ENCODE data around the gene WNT9B. TPM values are rescaled to one million over a fixed set of nuclear protein-coding genes. Genes with fewer than 3 reads are reported as not detected.

Gene WNT9B
- total and polyA plus RNA-seq, 4 experiments from 2014 or later: not detected

DNA sequence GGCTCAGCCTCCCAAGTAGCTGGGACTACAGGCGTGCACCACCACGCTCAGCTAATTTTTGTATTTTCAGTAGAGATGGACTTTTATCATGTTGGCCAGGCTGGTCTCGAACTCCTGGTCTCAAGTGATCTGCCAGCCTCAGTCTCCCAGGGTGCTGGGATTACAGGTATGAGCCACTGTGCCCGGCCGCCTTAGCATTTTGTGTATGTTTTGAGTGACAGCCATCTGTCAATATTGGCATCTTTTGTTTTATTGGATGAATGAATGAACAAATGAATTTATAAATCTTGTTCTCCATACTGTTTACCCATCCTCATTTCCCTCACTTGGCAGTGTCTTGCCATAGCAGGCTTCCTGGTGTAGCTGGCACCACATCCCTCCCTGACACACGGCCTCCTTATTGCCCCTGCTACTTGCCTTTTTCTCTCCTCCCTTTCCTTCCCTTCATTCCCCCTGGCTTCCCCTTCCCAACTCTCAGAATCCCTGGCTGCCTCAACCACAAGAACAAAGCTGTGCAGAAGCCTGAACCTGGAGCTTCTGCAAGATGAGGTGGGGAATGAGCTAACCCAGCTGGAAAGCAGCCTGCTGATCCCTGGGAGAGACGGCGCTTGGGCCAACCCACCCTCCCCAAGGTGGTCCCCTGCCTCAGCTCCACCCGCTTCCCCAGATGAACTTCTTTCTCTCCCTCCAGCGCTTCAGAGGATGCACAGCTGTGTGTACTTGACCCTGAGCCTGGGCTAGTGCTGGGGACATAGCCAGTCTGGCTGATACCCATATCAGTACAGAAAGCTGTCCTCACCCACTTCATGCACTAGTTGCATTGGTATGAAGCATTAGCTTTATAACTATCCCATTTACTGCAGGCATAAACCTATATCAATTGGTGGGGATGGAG lies 34.3 kb downstream of the WNT9B start:
- Histone ChIP-seq H3K36me3 (ENCODE audit: insufficient read depth, low read length) (no peaks in the 10 kb centered on the region), H3K27me3 (ENCODE audit: insufficient read depth, low read length) (no peaks in the 10 kb centered on the region), H3K9me3 (ENCODE audit: control insufficient read depth in 1 of 2, low read length in 2 of 2) (no peaks in the 10 kb centered on the region), H3K4me3 (ENCODE audit: low read length in 2 of 2) (no peak overlapping the region), H3K27ac (ENCODE audit: low read depth, low read length) (no peak overlapping the region), H3K4me1 (ENCODE audit: insufficient read depth, low read length) (no peaks in the 10 kb centered on the region)
- no peaks in the 10 kb centered on the region for H3K36me3 Mint-ChIP-seq
- ChIA-PET POLR2A (ENCODE audit: partially characterized antibody) (no interaction called here), CTCF (ENCODE audit: partially characterized antibody) (interaction anchor here (1.0 kb wide), 1 partner anchor 56 kb away, joined by 6 read pairs; no protein-coding TSS in a partner anchor)
- DNase-seq: no peak
- intact Hi-C loops (cut with micrococcal nuclease): no loop called here
- peaks cover 0 to 12% of the 10 kb centered on the region in 2 donors for H3K27me3 Mint-ChIP-seq
- no peaks in the 10 kb centered on the region for H3K4me1 Mint-ChIP-seq
- no peaks in the 10 kb centered on the region for H3K9me3 Mint-ChIP-seq
- no peak overlapping the region for H3K4me3 Mint-ChIP-seq
- H3K27ac Mint-ChIP-seq: no peak overlapping the region

DNA sequence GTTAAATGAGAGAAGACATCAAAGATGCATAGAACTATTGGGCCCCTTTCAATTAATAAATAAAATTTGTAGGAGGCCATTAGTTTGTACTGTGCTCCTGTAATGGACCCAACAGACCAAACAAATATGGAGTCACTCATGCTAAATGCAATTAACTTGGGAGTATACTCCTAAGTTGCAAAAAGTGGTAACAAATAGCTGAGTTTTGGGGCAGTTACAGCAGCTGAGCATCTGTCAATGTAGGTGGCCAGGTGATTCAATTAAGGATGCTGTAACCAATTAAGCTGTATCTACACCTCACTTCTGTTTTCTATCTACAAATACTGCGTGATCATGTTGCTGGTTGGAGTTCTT lies 34.9 kb downstream of the WNT9B start:
- POLR2A ChIA-PET (ENCODE audit: partially characterized antibody): no interaction called here
- Histone ChIP-seq H3K27ac (ENCODE audit: low read depth, low read length) (no peak overlapping the region), H3K27me3 (ENCODE audit: insufficient read depth, low read length) (no peaks in the 10 kb centered on the region), H3K4me3 (ENCODE audit: low read length in 2 of 2) (no peak overlapping the region), H3K4me1 (ENCODE audit: insufficient read depth, low read length) (no peaks in the 10 kb centered on the region), H3K36me3 (ENCODE audit: insufficient read depth, low read length) (no peaks in the 10 kb centered on the region), H3K9me3 (ENCODE audit: control insufficient read depth in 1 of 2, low read length in 2 of 2) (no peaks in the 10 kb centered on the region)
- intact Hi-C loops (cut with micrococcal nuclease): no loop called here
- Mint-ChIP-seq H3K4me3 (no peak overlapping the region), H3K27ac (no peak overlapping the region), H3K36me3 (no peaks in the 10 kb centered on the region), H3K9me3 (no peaks in the 10 kb centered on the region), H3K27me3 (peaks cover 0 to 12% of the 10 kb centered on the region in 2 donors), H3K4me1 (no peaks in the 10 kb centered on the region)
- CTCF ChIA-PET (ENCODE audit: partially characterized antibody): no interaction called here
- DNase-seq: no peak

GRCh38 chr17:46887717-46888116 lies 36.3 kb downstream of the WNT9B start:
- DNase-seq: no peak
- ChIA-PET CTCF (ENCODE audit: partially characterized antibody) (no interaction called here), POLR2A (ENCODE audit: partially characterized antibody) (no interaction called here)
- H3K4me3 Mint-ChIP-seq: no peak overlapping the region
- H3K27me3 ChIP-seq (ENCODE audit: insufficient read depth, low read length): no peaks in the 10 kb centered on the region
- no peaks in the 10 kb centered on the region for H3K36me3 Mint-ChIP-seq
- no peak overlapping the region for H3K4me3 ChIP-seq (ENCODE audit: low read length in 2 of 2)
- no peaks in the 10 kb centered on the region for H3K9me3 Mint-ChIP-seq
- H3K9me3 ChIP-seq (ENCODE audit: control insufficient read depth in 1 of 2, low read length in 2 of 2): no peaks in the 10 kb centered on the region
- no peaks in the 10 kb centered on the region for H3K4me1 ChIP-seq (ENCODE audit: insufficient read depth, low read length)
- no peaks in the 10 kb centered on the region for H3K36me3 ChIP-seq (ENCODE audit: insufficient read depth, low read length)
- H3K27ac ChIP-seq (ENCODE audit: low read depth, low read length): no peak overlapping the region
- peaks cover 1 to 17% of the 10 kb centered on the region in 2 donors for H3K27me3 Mint-ChIP-seq
- H3K27ac Mint-ChIP-seq: no peak overlapping the region
- H3K4me1 Mint-ChIP-seq: no peaks in the 10 kb centered on the region
- intact Hi-C loops (cut with micrococcal nuclease): no loop called here

GRCh38 chr17:46888727-46889126 lies 37.3 kb downstream of the WNT9B start:
- intact Hi-C loops (cut with micrococcal nuclease): no loop called here
- ChIA-PET POLR2A (ENCODE audit: partially characterized antibody) (interaction anchor here (0.6 kb wide), 1 partner anchor 30 kb away, joined by 3 read pairs; no protein-coding TSS in a partner anchor), CTCF (ENCODE audit: partially characterized antibody) (no interaction called here)
- Histone ChIP-seq H3K4me3 (ENCODE audit: low read length in 2 of 2) (no peak overlapping the region), H3K9me3 (ENCODE audit: control insufficient read depth in 1 of 2, low read length in 2 of 2) (no peaks in the 10 kb centered on the region), H3K27me3 (ENCODE audit: insufficient read depth, low read length) (no peaks in the 10 kb centered on the region), H3K36me3 (ENCODE audit: insufficient read depth, low read length) (no peaks in the 10 kb centered on the region), H3K4me1 (ENCODE audit: insufficient read depth, low read length) (no peaks in the 10 kb centered on the region), H3K27ac (ENCODE audit: low read depth, low read length) (no peak overlapping the region)
- no peak overlapping the region for H3K4me3 Mint-ChIP-seq
- no peaks in the 10 kb centered on the region for H3K9me3 Mint-ChIP-seq
- peaks cover 6 to 17% of the 10 kb centered on the region in 2 donors for H3K27me3 Mint-ChIP-seq
- H3K27ac Mint-ChIP-seq: no peak overlapping the region
- no peak for DNase-seq
- H3K36me3 Mint-ChIP-seq: no peaks in the 10 kb centered on the region
- no peaks in the 10 kb centered on the region for H3K4me1 Mint-ChIP-seq

DNA sequence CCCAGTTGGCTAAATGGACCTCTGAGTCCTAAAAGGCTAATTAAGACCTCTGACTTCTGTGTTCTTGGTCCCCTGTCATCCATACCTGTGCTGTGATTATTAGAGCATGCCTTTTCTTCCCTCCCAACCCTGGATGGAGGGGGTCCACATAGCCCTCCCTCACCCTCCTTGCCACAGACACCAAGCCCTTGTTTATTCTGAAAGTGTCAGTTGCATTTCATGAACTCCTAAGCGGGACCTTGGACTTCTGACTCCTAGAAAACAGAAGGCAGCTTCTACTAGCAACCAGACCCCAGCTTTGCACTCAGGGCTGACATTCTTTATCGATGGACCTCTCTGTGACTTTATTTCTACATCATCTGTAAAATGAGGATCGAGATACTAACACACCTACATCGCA lies 38.1 kb downstream of the WNT9B start:
- H3K27me3 Mint-ChIP-seq: peaks cover 8 to 17% of the 10 kb centered on the region in 2 donors
- H3K9me3 ChIP-seq (ENCODE audit: control insufficient read depth in 1 of 2, low read length in 2 of 2): no peaks in the 10 kb centered on the region
- H3K27ac ChIP-seq (ENCODE audit: low read depth, low read length): no peak overlapping the region
- DNase-seq: no peak
- intact Hi-C loops (cut with micrococcal nuclease): no loop called here
- H3K4me1 ChIP-seq (ENCODE audit: insufficient read depth, low read length): no peaks in the 10 kb centered on the region
- no peaks in the 10 kb centered on the region for H3K36me3 ChIP-seq (ENCODE audit: insufficient read depth, low read length)
- POLR2A ChIA-PET (ENCODE audit: partially characterized antibody): interaction anchor here (0.7 kb wide), 1 partner anchor 502 kb away, joined by 3 read pairs; no protein-coding TSS in a partner anchor
- H3K27me3 ChIP-seq (ENCODE audit: insufficient read depth, low read length): no peaks in the 10 kb centered on the region
- no peak overlapping the region for H3K4me3 Mint-ChIP-seq
- no peak overlapping the region for H3K4me3 ChIP-seq (ENCODE audit: low read length in 2 of 2)
- CTCF ChIA-PET (ENCODE audit: partially characterized antibody): no interaction called here
- H3K27ac Mint-ChIP-seq: no peak overlapping the region
- H3K36me3 Mint-ChIP-seq: no peaks in the 10 kb centered on the region
- H3K9me3 Mint-ChIP-seq: no peaks in the 10 kb centered on the region
- no peaks in the 10 kb centered on the region for H3K4me1 Mint-ChIP-seq

GRCh38 chr17:46889992-46890564 lies 38.7 kb downstream of the WNT9B start:
- DNase-seq: no peak
- Histone ChIP-seq H3K9me3 (ENCODE audit: control insufficient read depth in 1 of 2, low read length in 2 of 2) (no peaks in the 10 kb centered on the region), H3K27ac (ENCODE audit: low read depth, low read length) (no peak overlapping the region), H3K4me3 (ENCODE audit: low read length in 2 of 2) (no peak overlapping the region), H3K4me1 (ENCODE audit: insufficient read depth, low read length) (no peaks in the 10 kb centered on the region), H3K27me3 (ENCODE audit: insufficient read depth, low read length) (no peaks in the 10 kb centered on the region), H3K36me3 (ENCODE audit: insufficient read depth, low read length) (no peaks in the 10 kb centered on the region)
- intact Hi-C loops (cut with micrococcal nuclease): no loop called here
- Mint-ChIP-seq H3K4me1 (no peaks in the 10 kb centered on the region), H3K36me3 (no peaks in the 10 kb centered on the region), H3K27me3 (peaks cover 8 to 17% of the 10 kb centered on the region in 2 donors), H3K4me3 (no peak overlapping the region), H3K27ac (no peak overlapping the region), H3K9me3 (no peaks in the 10 kb centered on the region)
- ChIA-PET CTCF (ENCODE audit: partially characterized antibody) (no interaction called here), POLR2A (ENCODE audit: partially characterized antibody) (interaction anchor here (0.7 kb wide), 1 partner anchor 501 kb away, joined by 3 read pairs; no protein-coding TSS in a partner anchor)

DNA sequence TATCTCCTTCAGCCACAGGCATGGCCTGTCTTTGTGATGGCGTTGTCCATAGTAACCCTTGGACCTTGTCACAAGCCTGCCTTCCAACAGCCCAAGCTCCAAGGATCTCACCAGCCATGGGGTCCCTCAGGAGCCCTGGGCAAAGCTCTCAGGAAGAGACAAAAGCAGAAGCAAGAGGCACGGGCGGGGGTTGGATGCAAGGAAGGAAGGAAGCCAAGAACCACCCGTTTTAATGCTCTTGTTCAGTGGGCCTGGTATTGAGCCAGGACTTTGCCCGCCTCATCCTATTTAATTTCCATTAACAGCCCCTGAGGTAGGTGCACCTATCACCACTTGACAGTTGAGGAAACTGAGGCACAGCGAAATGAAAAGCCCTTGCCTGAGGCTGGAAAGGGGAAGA lies 39.3 kb downstream of the WNT9B start:
- Histone ChIP-seq H3K9me3 (ENCODE audit: control insufficient read depth in 1 of 2, low read length in 2 of 2) (no peaks in the 10 kb centered on the region), H3K27me3 (ENCODE audit: insufficient read depth, low read length) (no peaks in the 10 kb centered on the region), H3K4me3 (ENCODE audit: low read length in 2 of 2) (no peak overlapping the region), H3K4me1 (ENCODE audit: insufficient read depth, low read length) (no peaks in the 10 kb centered on the region), H3K27ac (ENCODE audit: low read depth, low read length) (no peak overlapping the region), H3K36me3 (ENCODE audit: insufficient read depth, low read length) (no peaks in the 10 kb centered on the region)
- Mint-ChIP-seq H3K27ac (no peak overlapping the region), H3K27me3 (peaks cover 8 to 17% of the 10 kb centered on the region in 2 donors), H3K36me3 (no peaks in the 10 kb centered on the region), H3K4me3 (no peak overlapping the region), H3K4me1 (no peaks in the 10 kb centered on the region), H3K9me3 (no peaks in the 10 kb centered on the region)
- ChIA-PET CTCF (ENCODE audit: partially characterized antibody) (no interaction called here), POLR2A (ENCODE audit: partially characterized antibody) (no interaction called here)
- no peak for DNase-seq
- intact Hi-C loops (cut with micrococcal nuclease): no loop called here

Measured in CD4-positive, alpha-beta memory T cell (primary cell).